Neural cell (in vitro differentiated cells): ENCODE measurements around the gene SPIN4. TPM values are rescaled to one million over a fixed set of nuclear protein-coding genes. Genes with fewer than 3 reads are reported as not detected.

Experiments used
- H2AFZ ChIP-seq: fragments of 200-600, 300-800 bp; sonication (generic), shearing (Covaris generic); 2 replicates; pipeline ENCODE4 v1.6.0; 2014; ENCODE audit warnings: low read depth, mild to moderate bottlenecking, antibody characterized with exemption, low read length, moderate library complexity
- H3F3A ChIP-seq: fragments of 200-600 bp; shearing (Covaris generic); 2 replicates; pipeline ENCODE4 v1.6.1; 2016; ENCODE audit warnings: mild to moderate bottlenecking, moderate library complexity, mixed read lengths, antibody characterized with exemption, low read length; ENCODE audit not compliant: insufficient read depth, poor library complexity, severe bottlenecking
- H3K27ac ChIP-seq: fragments of 200-600, 300-800 bp; sonication (generic), shearing (Covaris generic); 2 replicates; pipeline ENCODE4 v1.5.1; 2014; ENCODE audit warnings: mild to moderate bottlenecking, low read length, moderate library complexity
- H3K27me3 ChIP-seq: fragments of 300-800, 200-600 bp; sonication (generic), shearing (Covaris generic); 2 replicates; pipeline ENCODE4 v1.6.0; 2014; ENCODE audit warnings: mild to moderate bottlenecking, low read depth, low read length, moderate library complexity; ENCODE audit not compliant: insufficient read depth
- H3K36me3 ChIP-seq: fragments of 300-800, 200-600 bp; sonication (generic), shearing (Covaris generic); 2 replicates; pipeline ENCODE4 v1.5.1; 2014; ENCODE audit warnings: mild to moderate bottlenecking, antibody characterized with exemption, low read length, moderate library complexity; ENCODE audit not compliant: insufficient read depth
- H3K4me2 ChIP-seq: fragments of 300-800, 200-600 bp; sonication (generic), shearing (Covaris generic); 2 replicates; pipeline ENCODE4 v1.6.0; 2014; ENCODE audit warnings: mild to moderate bottlenecking, low read length
- H3K4me3 ChIP-seq: fragments of 300-800, 200-600 bp; sonication (generic), shearing (Covaris generic); 2 replicates; pipeline ENCODE4 v1.5.1; 2014; ENCODE audit warnings: mild to moderate bottlenecking, low read length, moderate library complexity
- H3K79me2 ChIP-seq: fragments of 200-600 bp; shearing (Covaris generic); replicated peaks from 2 replicates; pipeline ENCODE4 v1.6.0; 2014; ENCODE audit warnings: mild to moderate bottlenecking, low read length, moderate library complexity; ENCODE audit not compliant: insufficient read depth
- H3K9ac ChIP-seq: fragments of 300-800, 200-600 bp; sonication (generic), shearing (Covaris generic); 2 replicates; pipeline ENCODE4 v1.6.1; 2016; ENCODE audit warnings: mild to moderate bottlenecking, low read length, mixed read lengths
- H3K9me2 ChIP-seq: fragments of 200-600 bp; shearing (Covaris generic); 2 replicates; pipeline ENCODE4 v1.6.1; 2016; ENCODE audit warnings: mild to moderate bottlenecking, low read length, mixed read lengths; ENCODE audit not compliant: insufficient read depth
- H3K9me3 ChIP-seq: fragments of 200-600, 300-800 bp; sonication (generic), shearing (Covaris generic); 2 replicates; pipeline ENCODE4 v1.6.1; 2016; ENCODE audit warnings: mild to moderate bottlenecking, mixed run types, low read length, moderate library complexity, mixed read lengths
- H4K20me1 ChIP-seq: fragments of 200-600 bp; shearing (Covaris generic); 2 replicates; pipeline ENCODE4 v1.6.1; 2016; ENCODE audit warnings: mild to moderate bottlenecking, mixed run types; ENCODE audit not compliant: insufficient read depth
- EP300 ChIP-seq: fragments of 450-650 bp; conservative IDR thresholded peaks from 2 replicates; pipeline ENCODE4 v1.6.1; 2014; ENCODE audit warnings: antibody characterized with exemption, mild to moderate bottlenecking, moderate library complexity; ENCODE audit not compliant: poor library complexity, severe bottlenecking
- EZH2 ChIP-seq: fragments of 200-600, 300-800 bp; shearing (Covaris generic), sonication (generic); IDR thresholded peaks from 2 replicates; pipeline ENCODE4 v1.6.1; 2014; ENCODE audit warnings: antibody characterized with exemption, low read length, borderline replicate concordance, mild to moderate bottlenecking; ENCODE audit not compliant: insufficient read depth, poor library complexity, severe bottlenecking
- MXI1 ChIP-seq: fragments of 450-650 bp; conservative IDR thresholded peaks from 2 replicates; pipeline ENCODE4 v1.6.1; 2014; ENCODE audit warnings: antibody characterized with exemption, mild to moderate bottlenecking; ENCODE audit not compliant: poor library complexity, severe bottlenecking
- POLR2AphosphoS5 ChIP-seq: IDR thresholded peaks from 2 replicates; pipeline ENCODE4 v1.6.1; 2012
- RAD21 ChIP-seq: fragments of 450-650 bp; conservative IDR thresholded peaks from 2 replicates; pipeline ENCODE4 v1.6.1; 2014; ENCODE audit warnings: antibody characterized with exemption, mild to moderate bottlenecking, moderate library complexity
- SMC3 ChIP-seq: fragments of 450-650 bp; conservative IDR thresholded peaks from 2 replicates; pipeline ENCODE4 v1.6.1; 2014; ENCODE audit warnings: antibody characterized with exemption, mild to moderate bottlenecking, moderate library complexity; ENCODE audit not compliant: poor library complexity
- TAF1 ChIP-seq: IDR thresholded peaks from 2 replicates; pipeline ENCODE4 v1.6.1; 2012; ENCODE audit warnings: low read depth
- polyA plus RNA-seq: library from polyadenylated mRNA; depleted of rRNA; stranded (reverse); fragments of >200 nt; gene quantifications from 2 replicates; pipeline ENCODE4 v1.2.3, GENCODE V29; 2014
- TF ChIP-seq, protein P1 (sequence below): fragments of 450-650 bp; IDR thresholded peaks from 2 replicates; pipeline ENCODE4 v1.5.1; 2014; ENCODE audit warnings: antibody characterized with exemption, mild to moderate bottlenecking, moderate library complexity; ENCODE audit not compliant: poor library complexity, severe bottlenecking
- TF ChIP-seq, protein P2 (sequence below): IDR thresholded peaks from 2 replicates; pipeline ENCODE4 v1.6.1; 2012; ENCODE audit warnings: borderline replicate concordance

Gene SPIN4
- polyA plus RNA-seq, 1 donor from 2014 or later, result 11.9 TPM

DNA sequence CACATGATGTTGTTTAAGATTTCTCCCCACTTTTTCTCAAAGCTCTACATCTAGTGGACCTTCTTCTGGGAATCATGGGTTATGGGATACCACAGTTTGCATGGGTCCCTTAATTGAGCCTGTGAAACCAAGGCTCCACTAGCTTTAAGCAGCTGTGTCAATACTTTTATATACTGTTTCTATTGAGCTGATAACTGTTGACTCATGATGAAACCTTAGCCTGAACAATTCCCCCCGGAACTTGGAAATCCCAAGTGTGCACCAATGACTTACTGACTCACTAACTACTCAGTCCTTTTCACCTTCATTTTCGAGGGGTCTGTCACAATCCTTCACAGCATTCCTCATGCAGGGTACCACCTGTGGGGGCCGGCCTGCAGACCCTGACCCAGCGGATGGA lies 12.7 kb upstream of the SPIN4 start:
- Histone ChIP-seq H2AFZ (no peak overlapping the region), H3K36me3 (no peaks in the 10 kb centered on the region), H3K9me2 (no peaks in the 10 kb centered on the region), H3K4me2 (no peak overlapping the region), H3K4me3 (no peak overlapping the region), H3K27ac (no peak overlapping the region), H3K79me2 (no peaks in the 10 kb centered on the region), H3F3A (no peaks in the 10 kb centered on the region), H3K9ac (no peak overlapping the region), H4K20me1 (no peaks in the 10 kb centered on the region), H3K9me3 (no peaks in the 10 kb centered on the region), H3K27me3 (no peaks in the 10 kb centered on the region)
- TF ChIP-seq, protein P1, sequence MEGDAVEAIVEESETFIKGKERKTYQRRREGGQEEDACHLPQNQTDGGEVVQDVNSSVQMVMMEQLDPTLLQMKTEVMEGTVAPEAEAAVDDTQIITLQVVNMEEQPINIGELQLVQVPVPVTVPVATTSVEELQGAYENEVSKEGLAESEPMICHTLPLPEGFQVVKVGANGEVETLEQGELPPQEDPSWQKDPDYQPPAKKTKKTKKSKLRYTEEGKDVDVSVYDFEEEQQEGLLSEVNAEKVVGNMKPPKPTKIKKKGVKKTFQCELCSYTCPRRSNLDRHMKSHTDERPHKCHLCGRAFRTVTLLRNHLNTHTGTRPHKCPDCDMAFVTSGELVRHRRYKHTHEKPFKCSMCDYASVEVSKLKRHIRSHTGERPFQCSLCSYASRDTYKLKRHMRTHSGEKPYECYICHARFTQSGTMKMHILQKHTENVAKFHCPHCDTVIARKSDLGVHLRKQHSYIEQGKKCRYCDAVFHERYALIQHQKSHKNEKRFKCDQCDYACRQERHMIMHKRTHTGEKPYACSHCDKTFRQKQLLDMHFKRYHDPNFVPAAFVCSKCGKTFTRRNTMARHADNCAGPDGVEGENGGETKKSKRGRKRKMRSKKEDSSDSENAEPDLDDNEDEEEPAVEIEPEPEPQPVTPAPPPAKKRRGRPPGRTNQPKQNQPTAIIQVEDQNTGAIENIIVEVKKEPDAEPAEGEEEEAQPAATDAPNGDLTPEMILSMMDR, result no peak
- TF ChIP-seq POLR2AphosphoS5 (no peak), MXI1 (no peak), TAF1 (no peak), RAD21 (no peak), EP300 (no peak), EZH2 (no peak), SMC3 (no peak)
- TF ChIP-seq, protein P2, sequence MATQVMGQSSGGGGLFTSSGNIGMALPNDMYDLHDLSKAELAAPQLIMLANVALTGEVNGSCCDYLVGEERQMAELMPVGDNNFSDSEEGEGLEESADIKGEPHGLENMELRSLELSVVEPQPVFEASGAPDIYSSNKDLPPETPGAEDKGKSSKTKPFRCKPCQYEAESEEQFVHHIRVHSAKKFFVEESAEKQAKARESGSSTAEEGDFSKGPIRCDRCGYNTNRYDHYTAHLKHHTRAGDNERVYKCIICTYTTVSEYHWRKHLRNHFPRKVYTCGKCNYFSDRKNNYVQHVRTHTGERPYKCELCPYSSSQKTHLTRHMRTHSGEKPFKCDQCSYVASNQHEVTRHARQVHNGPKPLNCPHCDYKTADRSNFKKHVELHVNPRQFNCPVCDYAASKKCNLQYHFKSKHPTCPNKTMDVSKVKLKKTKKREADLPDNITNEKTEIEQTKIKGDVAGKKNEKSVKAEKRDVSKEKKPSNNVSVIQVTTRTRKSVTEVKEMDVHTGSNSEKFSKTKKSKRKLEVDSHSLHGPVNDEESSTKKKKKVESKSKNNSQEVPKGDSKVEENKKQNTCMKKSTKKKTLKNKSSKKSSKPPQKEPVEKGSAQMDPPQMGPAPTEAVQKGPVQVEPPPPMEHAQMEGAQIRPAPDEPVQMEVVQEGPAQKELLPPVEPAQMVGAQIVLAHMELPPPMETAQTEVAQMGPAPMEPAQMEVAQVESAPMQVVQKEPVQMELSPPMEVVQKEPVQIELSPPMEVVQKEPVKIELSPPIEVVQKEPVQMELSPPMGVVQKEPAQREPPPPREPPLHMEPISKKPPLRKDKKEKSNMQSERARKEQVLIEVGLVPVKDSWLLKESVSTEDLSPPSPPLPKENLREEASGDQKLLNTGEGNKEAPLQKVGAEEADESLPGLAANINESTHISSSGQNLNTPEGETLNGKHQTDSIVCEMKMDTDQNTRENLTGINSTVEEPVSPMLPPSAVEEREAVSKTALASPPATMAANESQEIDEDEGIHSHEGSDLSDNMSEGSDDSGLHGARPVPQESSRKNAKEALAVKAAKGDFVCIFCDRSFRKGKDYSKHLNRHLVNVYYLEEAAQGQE, result no peak

DNA sequence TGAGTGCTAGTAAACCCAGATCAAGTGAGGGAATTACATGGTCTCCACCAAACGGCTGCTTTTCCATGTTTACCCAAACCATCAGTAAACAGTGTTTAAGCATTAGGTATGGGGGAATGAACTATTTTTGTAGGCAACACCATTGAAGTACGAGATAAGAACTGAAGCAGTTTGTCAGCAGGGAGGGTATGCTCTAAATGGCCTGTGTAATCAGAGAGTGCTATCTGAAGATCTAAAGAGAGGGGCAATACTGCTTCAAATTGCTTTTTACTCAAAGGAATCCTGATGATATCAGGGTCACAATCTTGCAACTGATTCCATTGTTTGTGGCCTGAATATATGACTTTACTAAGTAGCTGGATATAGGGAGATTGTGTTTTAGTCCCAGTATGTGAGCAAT lies 10.4 kb upstream of the SPIN4 start:
- TF ChIP-seq TAF1 (no peak), EZH2 (no peak), MXI1 (no peak), SMC3 (no peak), POLR2AphosphoS5 (no peak), EP300 (no peak), RAD21 (no peak)
- TF ChIP-seq, protein P1, result no peak
- TF ChIP-seq, protein P2, result no peak
- H3K4me2 ChIP-seq, result no peak overlapping the region

More for the DNA sequence above, 10.4 kb upstream of the SPIN4 start:
- no peak overlapping the region for H2AFZ ChIP-seq
- H3K9me2 ChIP-seq, result no peaks in the 10 kb centered on the region
- no peak overlapping the region for H3K27ac ChIP-seq
- no peak overlapping the region for H3K9ac ChIP-seq
- H3F3A ChIP-seq, result no peaks in the 10 kb centered on the region
- no peaks in the 10 kb centered on the region for H3K9me3 ChIP-seq
- H3K27me3 ChIP-seq, result no peaks in the 10 kb centered on the region
- no peaks in the 10 kb centered on the region for H3K36me3 ChIP-seq
- no peaks in the 10 kb centered on the region for H4K20me1 ChIP-seq
- H3K79me2 ChIP-seq, result no peaks in the 10 kb centered on the region
- no peak overlapping the region for H3K4me3 ChIP-seq
